ENCODE measurements around the gene SOX6. TPM values are rescaled to one million over a fixed set of nuclear protein-coding genes. Genes with fewer than 3 reads are reported as not detected.

SOX6 gene
- total RNA-seq, 1 donor from 2014 or later, result 8.3 TPM

- ATAC-seq (no peak), DNase-seq (no peak)
- Histone ChIP-seq H3K36me3 (no peaks in the 10 kb centered on the region), H3K27me3 (no peaks in the 10 kb centered on the region), H3K9me3 (no peaks in the 10 kb centered on the region), H3K4me1 (no peaks in the 10 kb centered on the region), H3K27ac (no peak overlapping the region), H3K4me3 (no peak overlapping the region)
- intact Hi-C loops (cut with DNase I), result no loop called here
- no peak for TF ChIP-seq CTCF (IDR thresholded peaks at IDR 0.05)
Measured at GRCh38 chr11:16095756-16096155, 260.6 kb downstream of the SOX6 start.

- H3K4me1 ChIP-seq, result no peaks in the 10 kb centered on the region
- H3K27ac ChIP-seq, result no peak overlapping the region
- DNase-seq, result no peak
- no peak for TF ChIP-seq CTCF (IDR thresholded peaks at IDR 0.05)
- intact Hi-C loops (cut with DNase I), result no loop called here
- no peaks in the 10 kb centered on the region for H3K36me3 ChIP-seq
- H3K9me3 ChIP-seq, result no peaks in the 10 kb centered on the region
- no peaks in the 10 kb centered on the region for H3K27me3 ChIP-seq
- no peak for ATAC-seq
- no peak overlapping the region for H3K4me3 ChIP-seq
Measured at GRCh38 chr11:16093889-16094653, 262.3 kb downstream of the SOX6 start.

- H3K9me3 ChIP-seq, result no peaks in the 10 kb centered on the region
- H3K4me1 ChIP-seq, result no peaks in the 10 kb centered on the region
- no peak for TF ChIP-seq CTCF (IDR thresholded peaks at IDR 0.05)
- DNase-seq (no peak), ATAC-seq (no peak)
- intact Hi-C loops (cut with DNase I), result no loop called here
- no peak overlapping the region for H3K27ac ChIP-seq
- H3K36me3 ChIP-seq, result no peaks in the 10 kb centered on the region
- H3K4me3 ChIP-seq, result no peak overlapping the region
- H3K27me3 ChIP-seq, result no peaks in the 10 kb centered on the region
Measured at GRCh38 chr11:16091862-16092261, 264.5 kb downstream of the SOX6 start.

GRCh38 chr11:16089481-16089880, 266.9 kb downstream of the SOX6 start:
- TF ChIP-seq CTCF (IDR thresholded peaks at IDR 0.05), result no peak

GRCh38 chr11:16088774-16089173, 267.6 kb downstream of the SOX6 start:
- DNase-seq (no peak), ATAC-seq (no peak)
- H3K4me1 ChIP-seq, result no peaks in the 10 kb centered on the region
- no peaks in the 10 kb centered on the region for H3K9me3 ChIP-seq
- intact Hi-C loops (cut with DNase I), result loop anchor here (10.0 kb wide), 1 partner anchor 564 kb away; no protein-coding TSS in a partner anchor
- no peak for TF ChIP-seq CTCF (IDR thresholded peaks at IDR 0.05)
- H3K27ac ChIP-seq, result no peak overlapping the region
- H3K36me3 ChIP-seq, result no peaks in the 10 kb centered on the region
- no peak overlapping the region for H3K4me3 ChIP-seq
- no peaks in the 10 kb centered on the region for H3K27me3 ChIP-seq

More at GRCh38 chr11:16089481-16089880, 266.9 kb downstream of the SOX6 start:
- DNase-seq, result no peak
- intact Hi-C loops (cut with DNase I), result loop anchor here (10.0 kb wide), 1 partner anchor 565 kb away; no protein-coding TSS in a partner anchor
- no peaks in the 10 kb centered on the region for H3K27me3 ChIP-seq
- no peak for ATAC-seq
- no peak overlapping the region for H3K4me3 ChIP-seq
- no peaks in the 10 kb centered on the region for H3K9me3 ChIP-seq
- no peak overlapping the region for H3K27ac ChIP-seq
- no peaks in the 10 kb centered on the region for H3K4me1 ChIP-seq
- H3K36me3 ChIP-seq, result no peaks in the 10 kb centered on the region
